DOHH2 (cell line): ENCODE measurements around the gene GGPS1.

Experiments
- EZH2phosphoT487 ChIP-seq: fragments of 200-600 bp; sonication (generic); IDR thresholded peaks from 2 replicates; pipeline ENCODE4 v1.6.1; 2017; ENCODE audit warnings: borderline replicate concordance, mild to moderate bottlenecking, antibody characterized with exemption, low read length, moderate library complexity, mixed read lengths
- TF ChIP-seq, protein P1 (sequence below): fragments of 200-600 bp; sonication (generic); IDR thresholded peaks from one replicate; pipeline ENCODE4 v1.5.1; 2014; ENCODE audit warnings: antibody characterized with exemption, mild to moderate bottlenecking, low read depth, low read length; ENCODE audit not compliant: poor library complexity, severe bottlenecking

DNA sequence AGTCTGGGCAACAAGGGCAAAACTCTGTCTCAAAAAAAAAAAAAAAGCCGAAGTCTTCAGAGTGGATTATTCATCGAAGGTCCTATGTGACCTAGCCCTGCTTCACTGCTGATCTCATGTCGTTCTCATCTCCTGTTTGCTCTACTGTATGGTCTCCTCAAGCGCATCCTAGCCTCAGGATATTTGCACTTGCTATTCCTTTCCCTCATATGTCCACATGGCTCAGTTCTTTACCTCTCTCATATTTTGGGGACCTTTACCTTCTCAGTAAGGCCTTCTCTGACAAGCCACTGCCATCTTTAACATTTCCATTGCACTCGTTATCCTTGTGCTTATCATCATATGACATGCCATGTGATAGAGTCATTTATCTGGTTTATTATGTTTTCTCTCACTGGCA is 41.4 kb downstream of the GGPS1 start:
- TF ChIP-seq, protein P1, sequence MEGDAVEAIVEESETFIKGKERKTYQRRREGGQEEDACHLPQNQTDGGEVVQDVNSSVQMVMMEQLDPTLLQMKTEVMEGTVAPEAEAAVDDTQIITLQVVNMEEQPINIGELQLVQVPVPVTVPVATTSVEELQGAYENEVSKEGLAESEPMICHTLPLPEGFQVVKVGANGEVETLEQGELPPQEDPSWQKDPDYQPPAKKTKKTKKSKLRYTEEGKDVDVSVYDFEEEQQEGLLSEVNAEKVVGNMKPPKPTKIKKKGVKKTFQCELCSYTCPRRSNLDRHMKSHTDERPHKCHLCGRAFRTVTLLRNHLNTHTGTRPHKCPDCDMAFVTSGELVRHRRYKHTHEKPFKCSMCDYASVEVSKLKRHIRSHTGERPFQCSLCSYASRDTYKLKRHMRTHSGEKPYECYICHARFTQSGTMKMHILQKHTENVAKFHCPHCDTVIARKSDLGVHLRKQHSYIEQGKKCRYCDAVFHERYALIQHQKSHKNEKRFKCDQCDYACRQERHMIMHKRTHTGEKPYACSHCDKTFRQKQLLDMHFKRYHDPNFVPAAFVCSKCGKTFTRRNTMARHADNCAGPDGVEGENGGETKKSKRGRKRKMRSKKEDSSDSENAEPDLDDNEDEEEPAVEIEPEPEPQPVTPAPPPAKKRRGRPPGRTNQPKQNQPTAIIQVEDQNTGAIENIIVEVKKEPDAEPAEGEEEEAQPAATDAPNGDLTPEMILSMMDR: no peak
- no peak for TF ChIP-seq EZH2phosphoT487
